ENCODE results near the gene COA1. TPM values are rescaled to one million over a fixed set of nuclear protein-coding genes. Genes with fewer than 3 reads are reported as not detected.
"Not testable (repeated sequence)": the region's sequence is repeated elsewhere in the genome, so short reads cannot be mapped to it uniquely, and the experiment has no call there.

Gene COA1, protein sequence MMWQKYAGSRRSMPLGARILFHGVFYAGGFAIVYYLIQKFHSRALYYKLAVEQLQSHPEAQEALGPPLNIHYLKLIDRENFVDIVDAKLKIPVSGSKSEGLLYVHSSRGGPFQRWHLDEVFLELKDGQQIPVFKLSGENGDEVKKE
- 10 to 100 TPM; 59.4 to 72.0 (median 68.7) TPM for total RNA-seq

DNA sequence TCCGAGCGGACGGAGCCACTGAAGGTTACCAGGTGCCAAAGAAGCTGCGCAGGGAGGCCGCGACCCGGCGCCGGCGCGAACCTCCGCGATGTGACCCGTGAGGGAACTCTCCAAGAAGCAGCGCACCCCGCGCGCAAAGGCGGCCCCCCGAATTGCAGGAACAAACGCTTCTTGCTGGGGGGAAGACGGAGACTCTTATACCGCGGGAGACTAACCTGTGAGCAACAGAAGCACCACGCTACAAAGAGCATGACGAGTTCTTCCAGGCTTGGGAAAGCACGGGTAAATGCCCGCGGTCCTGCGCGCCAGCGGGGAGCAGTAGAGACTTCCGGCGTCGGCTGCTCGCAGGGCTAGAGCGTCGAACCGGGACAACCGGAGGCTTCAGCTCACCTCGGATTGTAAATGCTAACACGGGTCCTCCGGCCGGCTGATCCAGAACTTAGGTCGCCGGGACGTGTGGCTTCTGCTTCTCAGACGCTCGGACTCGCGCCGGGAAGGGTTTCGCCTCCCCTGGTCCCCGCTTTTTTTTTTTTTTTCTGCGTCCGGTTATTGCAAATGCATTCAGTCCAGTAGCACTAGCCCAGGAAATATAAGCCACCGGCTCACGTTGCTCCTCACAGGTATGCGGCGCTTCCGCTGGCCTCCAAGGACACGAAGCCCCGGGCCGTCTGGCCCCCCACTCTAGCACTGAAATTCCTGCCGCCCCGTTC lies at the start of gene COA1:
Gene COA1, minus strand, starts transcription at position 310 of the 710 bp plus-strand sequence. CDS start 80,909 bp downstream, outside the sequence.
- Histone ChIP-seq H3K27ac (peak within 1 kb of the TSS; percentile 60 to 81 (median 79)), H3K9me3 (no peaks in the 10 kb centered on the region), H3K27me3 (no peaks in the 10 kb centered on the region), H3K4me3 (replicated peaks in 1 of 3) (peak within 1 kb of the TSS; percentile 57 to 83 (median 70)), H3K36me3 (no peaks in the 10 kb centered on the region), H3K4me1 (peaks cover 6 to 10% of the 10 kb centered on the region in 2 donors)
- peak; percentile 81 to 87 for DNase-seq
- TF ChIP-seq, protein P1, sequence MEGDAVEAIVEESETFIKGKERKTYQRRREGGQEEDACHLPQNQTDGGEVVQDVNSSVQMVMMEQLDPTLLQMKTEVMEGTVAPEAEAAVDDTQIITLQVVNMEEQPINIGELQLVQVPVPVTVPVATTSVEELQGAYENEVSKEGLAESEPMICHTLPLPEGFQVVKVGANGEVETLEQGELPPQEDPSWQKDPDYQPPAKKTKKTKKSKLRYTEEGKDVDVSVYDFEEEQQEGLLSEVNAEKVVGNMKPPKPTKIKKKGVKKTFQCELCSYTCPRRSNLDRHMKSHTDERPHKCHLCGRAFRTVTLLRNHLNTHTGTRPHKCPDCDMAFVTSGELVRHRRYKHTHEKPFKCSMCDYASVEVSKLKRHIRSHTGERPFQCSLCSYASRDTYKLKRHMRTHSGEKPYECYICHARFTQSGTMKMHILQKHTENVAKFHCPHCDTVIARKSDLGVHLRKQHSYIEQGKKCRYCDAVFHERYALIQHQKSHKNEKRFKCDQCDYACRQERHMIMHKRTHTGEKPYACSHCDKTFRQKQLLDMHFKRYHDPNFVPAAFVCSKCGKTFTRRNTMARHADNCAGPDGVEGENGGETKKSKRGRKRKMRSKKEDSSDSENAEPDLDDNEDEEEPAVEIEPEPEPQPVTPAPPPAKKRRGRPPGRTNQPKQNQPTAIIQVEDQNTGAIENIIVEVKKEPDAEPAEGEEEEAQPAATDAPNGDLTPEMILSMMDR (IDR thresholded peaks at IDR 0.05), result peak in 3 of 6 experiments; percentile 14 to 22 (median 15)
- peak in 1 of 2 donors; percentile 68 for TF ChIP-seq POLR2A (IDR thresholded peaks at IDR 0.05)
- intact Hi-C loops (cut with DNase I), result no loop called here
- 0% methylated on average over 56 to 59 of the region's 66 CpGs for whole genome bisulfite sequencing, 2 donors

DNA sequence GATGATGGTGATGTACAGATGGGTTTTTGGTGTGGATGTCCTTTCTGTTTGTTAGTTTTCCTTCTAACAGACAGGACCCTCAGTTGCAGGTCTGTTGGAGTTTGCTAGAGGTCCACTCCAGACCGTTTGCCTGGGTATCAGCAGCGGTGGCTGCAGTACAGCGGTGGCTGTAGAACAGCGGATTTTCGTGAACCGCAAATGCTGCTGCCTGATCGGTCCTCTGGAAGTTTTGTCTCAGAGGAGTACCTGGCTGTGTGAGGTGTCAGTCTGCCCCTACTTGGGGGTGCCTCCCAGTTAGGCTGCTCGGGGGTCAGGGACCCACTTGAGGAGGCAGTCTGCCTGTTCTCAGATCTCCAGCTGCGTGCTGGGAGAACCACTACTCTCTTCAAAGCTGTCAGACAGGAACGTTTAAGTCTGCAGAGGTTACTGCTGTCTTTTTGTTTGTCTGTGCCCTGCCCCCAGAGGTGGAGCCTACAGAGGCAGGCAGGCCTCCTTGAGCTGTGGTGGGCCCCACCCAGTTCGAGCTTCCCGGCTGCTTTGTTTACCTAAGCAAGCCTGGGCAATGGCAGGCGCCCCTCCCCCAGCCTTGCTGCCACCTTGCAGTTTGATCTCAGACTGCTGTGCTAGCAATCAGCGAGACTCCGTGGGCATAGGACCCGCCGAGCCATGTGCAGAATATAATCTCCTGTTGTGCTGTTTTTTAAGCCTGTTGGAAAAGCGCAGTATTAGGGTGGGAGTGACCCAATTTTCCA lies 49.1 kb upstream of the COA1 start:
- DNase-seq; H3K36me3 ChIP-seq; H3K27ac ChIP-seq; H3K4me3 ChIP-seq (replicated peaks in 1 of 3); intact Hi-C loops (cut with DNase I); H3K9me3 ChIP-seq; H3K27me3 ChIP-seq; H3K4me1 ChIP-seq: not testable (repeated sequence)
- WGBS, 2 donors, result 91 to 94% methylated on average over 11 to 12 of the region's 18 CpGs

DNA sequence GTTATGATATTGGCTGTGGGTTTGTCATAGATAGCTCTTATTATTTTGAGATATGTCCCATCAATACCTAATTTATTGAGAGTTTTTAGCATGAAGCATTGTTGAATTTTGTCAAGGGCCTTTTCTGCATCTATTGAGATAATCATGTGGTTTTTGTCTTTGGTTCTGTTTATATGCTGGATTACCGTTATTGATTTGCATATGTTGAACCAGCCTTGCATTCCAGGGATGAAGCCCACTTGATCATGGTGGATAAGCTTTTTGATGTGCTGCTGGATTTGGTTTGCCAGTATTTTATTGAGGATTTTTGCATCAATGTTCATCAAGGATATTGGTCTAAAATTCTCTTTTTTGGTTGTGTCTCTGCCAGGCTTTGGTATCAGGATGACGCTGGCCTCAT lies 45.9 kb upstream of the COA1 start:
- H3K27ac ChIP-seq; H3K4me3 ChIP-seq (replicated peaks in 1 of 3); H3K4me1 ChIP-seq; H3K36me3 ChIP-seq; intact Hi-C loops (cut with DNase I); DNase-seq; H3K27me3 ChIP-seq; H3K9me3 ChIP-seq: not testable (repeated sequence)
- WGBS, 2 donors, result 97 to 98% methylated on average over 2 of the region's 2 CpGs

DNA sequence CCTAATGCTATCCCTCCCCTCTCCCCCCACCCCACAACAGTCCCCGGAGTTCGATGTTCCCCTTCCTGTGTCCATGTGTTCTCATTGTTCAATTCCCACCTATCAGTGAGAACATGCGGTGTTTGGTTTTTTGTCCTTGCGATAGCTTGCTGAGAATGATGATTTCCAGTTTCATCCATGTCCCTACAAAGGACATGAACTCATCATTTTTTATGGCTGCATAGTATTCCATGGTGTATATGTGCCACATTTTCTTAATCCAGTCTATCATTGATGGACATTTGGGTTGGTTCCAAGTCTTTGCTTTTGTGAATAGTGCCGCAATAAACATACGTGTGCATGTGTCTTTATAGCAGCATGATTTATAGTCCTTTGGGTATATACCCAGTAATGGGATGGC lies 43.9 kb upstream of the COA1 start:
- H3K27ac ChIP-seq; H3K36me3 ChIP-seq; H3K27me3 ChIP-seq; H3K4me1 ChIP-seq; H3K4me3 ChIP-seq (replicated peaks in 1 of 3); DNase-seq; H3K9me3 ChIP-seq; intact Hi-C loops (cut with DNase I): not testable (repeated sequence)
- 96 to 97% methylated on average over 6 of the region's 6 CpGs for WGBS, 2 donors

DNA sequence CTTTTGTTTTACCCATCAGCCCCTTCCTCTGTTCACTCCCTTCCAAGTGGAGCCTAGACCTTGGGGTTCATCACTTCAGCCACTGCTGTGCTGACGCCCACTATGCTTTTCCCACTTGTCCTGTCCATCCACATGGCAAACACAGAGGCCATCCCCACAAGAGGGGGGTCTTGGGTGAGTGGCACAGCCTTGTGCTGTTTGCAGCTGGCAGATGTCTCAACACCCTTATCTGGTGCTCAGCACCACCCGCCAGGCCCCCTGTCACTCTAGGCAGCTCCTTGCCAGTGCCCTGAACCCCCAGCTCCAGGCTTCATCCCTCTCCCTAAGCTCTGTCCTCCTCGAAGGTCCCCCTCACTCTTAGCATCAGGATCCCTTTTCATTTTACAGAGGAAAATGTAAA lies 42.2 kb upstream of the COA1 start:
- DNase-seq, result no peak
- Histone ChIP-seq H3K4me3 (replicated peaks in 1 of 3) (no peak overlapping the region), H3K9me3 (no peaks in the 10 kb centered on the region), H3K27me3 (no peaks in the 10 kb centered on the region), H3K4me1 (no peaks in the 10 kb centered on the region), H3K27ac (no peak overlapping the region), H3K36me3 (no peaks in the 10 kb centered on the region)
- TF ChIP-seq POLR2A (IDR thresholded peaks at IDR 0.05), result no peak
- TF ChIP-seq, protein P1 (IDR thresholded peaks at IDR 0.05), result no peak
- intact Hi-C loops (cut with DNase I), result no loop called here
- WGBS, 2 donors, result 86 to 89% methylated on average over 3 of the region's 3 CpGs

DNA sequence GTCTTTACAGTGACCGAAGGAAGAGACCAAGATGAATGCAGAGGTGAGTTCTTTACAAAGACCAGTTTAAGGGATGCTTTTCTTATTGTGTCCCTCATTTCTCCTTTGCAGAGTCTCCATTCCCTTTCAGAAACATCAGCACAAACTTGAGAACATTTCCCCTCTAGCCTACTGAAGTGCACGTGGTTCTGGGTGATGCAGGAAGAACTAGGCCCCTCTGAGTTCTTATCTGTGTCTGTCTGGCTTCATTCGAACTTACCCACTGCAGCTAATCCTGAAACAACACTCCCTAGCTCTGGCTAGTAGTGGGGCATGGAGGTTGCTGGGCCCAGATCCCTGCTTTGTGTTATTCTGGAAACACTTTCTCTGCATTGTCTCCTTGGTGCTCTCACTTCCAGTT lies 41.8 kb upstream of the COA1 start:
- WGBS, 2 donors, result 68 to 73% methylated on average over 3 of the region's 3 CpGs
- Histone ChIP-seq H3K9me3 (no peaks in the 10 kb centered on the region), H3K4me1 (no peaks in the 10 kb centered on the region), H3K4me3 (replicated peaks in 1 of 3) (no peak overlapping the region), H3K27ac (no peak overlapping the region), H3K36me3 (no peaks in the 10 kb centered on the region), H3K27me3 (no peaks in the 10 kb centered on the region)
- TF ChIP-seq POLR2A (IDR thresholded peaks at IDR 0.05), result no peak
- TF ChIP-seq, protein P1 (IDR thresholded peaks at IDR 0.05), result no peak
- intact Hi-C loops (cut with DNase I), result no loop called here
- no peak for DNase-seq
